CD4-positive, alpha-beta T cell (primary cell): ENCODE measurements around the gene RPL18. TPM values are rescaled to one million over a fixed set of nuclear protein-coding genes. Genes with fewer than 3 reads are reported as not detected.

Experiments
- ATAC-seq: fragments of 200-7000 bp; cut with Tn5 transposase; one replicate; pipeline ENCODE4 v1.10.0; 2022; ENCODE audit warnings: mild to moderate bottlenecking; ENCODE audit not compliant: poor library complexity
- CTCF ChIA-PET: fragments of 350-600 bp; sonication (Branson Sonifier 250); formaldehyde crosslinking; loops from one replicate; lab custom pipeline; 2021; ENCODE audit warnings: antibody characterized with exemption, inconsistent platforms; lab: Charles Lee
- POLR2A ChIA-PET: fragments of 350-600 bp; sonication (Branson Sonifier 250); formaldehyde crosslinking; loops from one replicate; lab custom pipeline; 2021; ENCODE audit warnings: antibody characterized with exemption, inconsistent platforms; lab: Charles Lee
- DNase-seq, 14 experiments: peaks; one replicate each; pipeline ENCODE4 v3.0.0-alpha.2; 2013 to 2020; ENCODE audit warnings: mixed read lengths in 2 of 14
- H3K27ac ChIP-seq, 2 donors: one replicate each; pipeline versions ENCODE4 v1.5.1 to v1.7.0; 2013; ENCODE audit warnings: low read length in 2 of 2, low read depth in 1 of 2, mild to moderate bottlenecking in 1 of 2
- H3K27me3 ChIP-seq, 2 experiments: 1 replicate in 1 of 2; 2 replicates in 1 of 2; pipeline versions ENCODE4 v1.6.1 to v1.7.0; 2013; ENCODE audit warnings: low read length in 2 of 2, control low read depth in 1 of 2, mild to moderate bottlenecking in 1 of 2, moderate library complexity in 1 of 2; ENCODE audit not compliant: insufficient read depth in 2 of 2, control insufficient read depth in 1 of 2
- H3K36me3 ChIP-seq: one replicate; pipeline ENCODE4 v1.6.1; 2013; ENCODE audit warnings: low read length, control low read depth; ENCODE audit not compliant: insufficient read depth
- H3K4me1 ChIP-seq: one replicate; pipeline ENCODE4 v1.6.1; 2013; ENCODE audit warnings: low read length, control low read depth; ENCODE audit not compliant: insufficient read depth
- H3K4me3 ChIP-seq: one replicate; pipeline ENCODE4 v1.5.1; 2013; ENCODE audit warnings: mild to moderate bottlenecking, low read length, moderate library complexity
- H3K9me3 ChIP-seq, 2 experiments: 1 replicate in 1 of 2; 2 replicates in 1 of 2; pipeline versions ENCODE4 v1.6.1 to v1.7.0; 2013; ENCODE audit warnings: low read length in 2 of 2, mild to moderate bottlenecking in 2 of 2, control low read depth in 1 of 2, moderate library complexity in 1 of 2; ENCODE audit not compliant: control insufficient read depth in 1 of 2, insufficient read depth in 1 of 2
- H3K27ac Mint-ChIP-seq: one replicate; pipeline ENCODE4 v1.8.0; 2020; ENCODE audit warnings: mixed read lengths
- H3K27me3 Mint-ChIP-seq: one replicate; pipeline ENCODE4 v1.8.0; 2021; ENCODE audit warnings: mixed read lengths
- H3K36me3 Mint-ChIP-seq: one replicate; pipeline ENCODE4 v1.8.0; 2021; ENCODE audit warnings: low read depth, mixed read lengths
- H3K4me1 Mint-ChIP-seq: one replicate; pipeline ENCODE4 v1.8.0; 2021; ENCODE audit warnings: low read depth, mixed read lengths
- H3K4me3 Mint-ChIP-seq: one replicate; pipeline ENCODE4 v1.8.0; 2020; ENCODE audit warnings: mild to moderate bottlenecking, mixed read lengths
- H3K9me3 Mint-ChIP-seq: one replicate; pipeline ENCODE4 v1.8.0; 2020; ENCODE audit warnings: mixed read lengths
- CTCF ChIP-seq: fragments of 200-600 bp; IDR thresholded peaks from one replicate; pipeline ENCODE4 v1.8.0; 2022; ENCODE audit warnings: antibody characterized with exemption, mild to moderate bottlenecking
- intact Hi-C, 2 experiments: fragments of 100-400 bp; cut with DNase I in 1 of 2; cut with micrococcal nuclease in 1 of 2; formaldehyde crosslinking; loops; one replicate each; pipeline versions ENCODE4 v1.15.1 to v1.9.0; 2023 to 2025; cut with DNase I, micrococcal nuclease
- total RNA-seq, 174 experiments: library from RNA in 2 of 174; stranded (reverse) in 2 of 174; gene quantifications; one replicate each; pipeline ENCODE4 v1.2.3 and lab custom pipeline; 2021 to 2026

The RPL18 gene
- total RNA-seq, 2 experiments from 2014 or later, result 2,820 to 2,913 TPM

- Mint-ChIP-seq H3K27me3 (no peaks in the 10 kb centered on the region), H3K36me3 (peaks cover 66% of the 10 kb centered on the region), H3K4me3 (peak overlapping the region; percentile 98), H3K4me1 (peaks cover 64% of the 10 kb centered on the region), H3K9me3 (no peaks in the 10 kb centered on the region), H3K27ac (peak overlapping the region; percentile 97)
- ChIA-PET POLR2A (interaction anchor here (0.6 to 3.9 kb wide), 26 partner anchors 10 to 1147 kb away, joined by 3 to 45 read pairs (median 5); partner anchors contain the start of genes AP2A1, CA11, DBP and EMP3), CTCF (interaction anchor here (0.9 to 1.1 kb wide), 5 partner anchors 11 to 374 kb away, joined by 3 to 5 read pairs (median 3); partner anchors contain the start of gene RUVBL2)
- Histone ChIP-seq H3K27ac (peak overlapping the region; percentile 76 to 89), H3K9me3 (no peaks in the 10 kb centered on the region), H3K4me1 (peaks cover 72% of the 10 kb centered on the region), H3K27me3 (no peaks in the 10 kb centered on the region), H3K36me3 (peaks cover 29% of the 10 kb centered on the region), H3K4me3 (peak overlapping the region; percentile 94)
- intact Hi-C loops, result loop anchor here (1.0 to 10.0 kb wide), 5 partner anchors 14 to 375 kb away; partner anchors contain the start of genes DBP (in 1 of the 2), GYS1 (in 1 of the 2) and RUVBL2 (in 1 of the 2)
- no peak for TF ChIP-seq CTCF
- ATAC-seq (no peak), DNase-seq (peak in 1 of 14 experiments; percentile 42)
Measured at GRCh38 chr19:48619692-48620585, 961 bp upstream of the RPL18 start.

GRCh38 chr19:48618278-48618915 is 581 bp downstream of the RPL18 start:
- Mint-ChIP-seq H3K9me3 (no peaks in the 10 kb centered on the region), H3K4me1 (peaks cover 51% of the 10 kb centered on the region), H3K36me3 (peaks cover 65% of the 10 kb centered on the region), H3K27me3 (no peaks in the 10 kb centered on the region), H3K27ac (peak overlapping the region; percentile 97), H3K4me3 (peak overlapping the region; percentile 98)
- H3K27me3 ChIP-seq, result no peaks in the 10 kb centered on the region
- peak overlapping the region; percentile 76 to 89 for H3K27ac ChIP-seq
- no peak for ATAC-seq
- no peaks in the 10 kb centered on the region for H3K9me3 ChIP-seq
- H3K36me3 ChIP-seq, result peaks cover 34% of the 10 kb centered on the region
- POLR2A ChIA-PET, result interaction anchor here (0.7 to 3.9 kb wide), 21 partner anchors 10 to 1024 kb away, joined by 3 to 45 read pairs (median 6); partner anchors contain the start of genes CA11, DBP, EMP3 and GRWD1
- DNase-seq, result no peak
- no peak for TF ChIP-seq CTCF
- peaks cover 57% of the 10 kb centered on the region for H3K4me1 ChIP-seq
- intact Hi-C loops, result loop anchor here in 1 of 2 experiments (5.0 kb wide), 1 partner anchor 286 kb away; no protein-coding TSS in a partner anchor
- CTCF ChIA-PET, result interaction anchor here (0.9 to 1.5 kb wide), 5 partner anchors 10 to 112 kb away, joined by 3 to 5 read pairs (median 4); partner anchors contain the start of gene CA11
- H3K4me3 ChIP-seq, result peak overlapping the region; percentile 94
